Activated CD8-positive, alpha-beta memory T cell treated with anti-CD3 and anti-CD28 coated beads for 36 hours (primary cell): ENCODE measurements around the gene ANK2. TPM values are rescaled to one million over a fixed set of nuclear protein-coding genes. Genes with fewer than 3 reads are reported as not detected.

Experiments used
- CTCF ChIA-PET: fragments of 350-600 bp; sonication (Branson Sonifier 250); formaldehyde crosslinking; loops from one replicate; lab custom pipeline; 2021; ENCODE audit warnings: antibody characterized with exemption; lab: Charles Lee
- POLR2A ChIA-PET: fragments of 350-600 bp; sonication (Branson Sonifier 250); formaldehyde crosslinking; loops from one replicate; lab custom pipeline; 2021; ENCODE audit warnings: antibody characterized with exemption; lab: Charles Lee
- total RNA-seq, 2 experiments: library from RNA; stranded (reverse); gene quantifications; one replicate each; pipeline ENCODE4 v1.2.3, GENCODE V29; 2021

The ANK2 gene
- total RNA-seq, 2 experiments from 2014 or later = 0.55 to 0.63 TPM

GRCh38 chr4:113404841-113405240 lies 355.4 kb downstream of the ANK2 start:
- ChIA-PET CTCF (no interaction called here), POLR2A (no interaction called here)

GRCh38 chr4:113405874-113406722 lies 356.6 kb downstream of the ANK2 start:
- ChIA-PET CTCF (no interaction called here), POLR2A (no interaction called here)

GRCh38 chr4:113406723-113407016 lies 357.2 kb downstream of the ANK2 start:
- ChIA-PET POLR2A (no interaction called here), CTCF (interaction anchor here (0.5 kb wide), 1 partner anchor 983 kb away, joined by 3 read pairs; no protein-coding TSS in a partner anchor)

- ChIA-PET CTCF (interaction anchor here (0.5 kb wide), 1 partner anchor 982 kb away, joined by 3 read pairs; no protein-coding TSS in a partner anchor), POLR2A (no interaction called here)
Observed at GRCh38 chr4:113407409-113407808, 358.0 kb downstream of the ANK2 start.

- ChIA-PET POLR2A (no interaction called here), CTCF (no interaction called here)
Observed at GRCh38 chr4:113409181-113409580, 359.7 kb downstream of the ANK2 start.

GRCh38 chr4:113410686-113411085 lies 361.2 kb downstream of the ANK2 start:
- ChIA-PET CTCF (no interaction called here), POLR2A (no interaction called here)

- CTCF ChIA-PET = no interaction called here
- POLR2A ChIA-PET = no interaction called here
Observed at GRCh38 chr4:113411496-113411938, 362.1 kb downstream of the ANK2 start.

GRCh38 chr4:113419631-113420030 lies 370.2 kb downstream of the ANK2 start:
- ChIA-PET CTCF (no interaction called here), POLR2A (no interaction called here)

- ChIA-PET CTCF (no interaction called here), POLR2A (no interaction called here)
Observed at GRCh38 chr4:113420938-113421337, 371.5 kb downstream of the ANK2 start.

GRCh38 chr4:113423631-113424030 lies 374.2 kb downstream of the ANK2 start:
- POLR2A ChIA-PET = no interaction called here
- CTCF ChIA-PET = no interaction called here

- CTCF ChIA-PET = no interaction called here
- POLR2A ChIA-PET = no interaction called here
Observed at GRCh38 chr4:113433116-113433515, 383.7 kb downstream of the ANK2 start.
